Nephron (organoid): ENCODE data around the gene TRIM2.
A peak's percentile ranks its signal among the peaks of the same experiment; 100 is the strongest.

ENCODE experiments used
- H3K27ac Mint-ChIP-seq, 3 experiments: 2 replicates each; pipeline ENCODE4 v1.8.0; 2020; ENCODE audit warnings: mixed read lengths in 3 of 3, mild to moderate bottlenecking in 2 of 3, moderate library complexity in 1 of 3
- H3K27me3 Mint-ChIP-seq: 2 replicates; pipeline ENCODE4 v1.8.0; 2021; ENCODE audit warnings: low read depth, mild to moderate bottlenecking, moderate library complexity, mixed read lengths
- H3K36me3 Mint-ChIP-seq: 2 replicates; pipeline ENCODE4 v1.8.0; 2020; ENCODE audit warnings: low read depth, mixed read lengths
- H3K4me1 Mint-ChIP-seq: 2 replicates; pipeline ENCODE4 v1.8.0; 2020; ENCODE audit warnings: mixed read lengths
- H3K4me3 Mint-ChIP-seq, 3 experiments: 2 replicates each; pipeline ENCODE4 v1.8.0; 2020; ENCODE audit warnings: mild to moderate bottlenecking in 3 of 3, mixed read lengths in 3 of 3, moderate library complexity in 2 of 3
- H3K9me3 Mint-ChIP-seq: 2 replicates; pipeline ENCODE4 v1.8.0; 2020; ENCODE audit warnings: mixed read lengths
- TF ChIP-seq, protein P1 (sequence below), 3 experiments: fragments of 200-600 bp; sonication (generic); IDR thresholded peaks; one replicate each; pipeline ENCODE4 v1.5.0; 2021; ENCODE audit warnings: antibody characterized with exemption in 3 of 3; ENCODE audit not compliant: unreplicated experiment in 3 of 3

Gene TRIM2

DNA sequence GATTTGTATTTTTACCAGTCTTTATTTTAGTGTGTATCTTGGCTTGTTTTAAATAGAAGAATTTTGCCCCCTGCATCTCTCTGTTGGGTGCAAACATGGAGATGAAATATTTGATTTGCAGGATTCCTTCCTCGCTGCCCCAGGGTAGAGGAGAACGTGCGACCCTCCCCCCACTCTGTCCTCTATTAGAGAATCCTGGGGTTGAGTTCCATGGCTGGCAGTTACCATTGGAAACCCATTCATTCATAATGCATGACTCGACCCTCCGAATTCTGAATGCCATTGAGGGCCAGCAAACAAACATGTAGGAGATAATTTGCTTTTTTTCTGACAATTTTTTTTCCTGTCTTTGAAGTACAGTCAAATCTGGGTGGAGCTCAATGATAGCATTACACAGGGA, 53.7 kb downstream of the TRIM2 start:
- Mint-ChIP-seq H3K4me1 (peaks cover 16% of the 10 kb centered on the region), H3K36me3 (peaks cover 21% of the 10 kb centered on the region), H3K9me3 (peaks cover 3% of the 10 kb centered on the region), H3K27ac (no peak overlapping the region), H3K4me3 (no peak overlapping the region), H3K27me3 (no peaks in the 10 kb centered on the region)
- TF ChIP-seq, protein P1, sequence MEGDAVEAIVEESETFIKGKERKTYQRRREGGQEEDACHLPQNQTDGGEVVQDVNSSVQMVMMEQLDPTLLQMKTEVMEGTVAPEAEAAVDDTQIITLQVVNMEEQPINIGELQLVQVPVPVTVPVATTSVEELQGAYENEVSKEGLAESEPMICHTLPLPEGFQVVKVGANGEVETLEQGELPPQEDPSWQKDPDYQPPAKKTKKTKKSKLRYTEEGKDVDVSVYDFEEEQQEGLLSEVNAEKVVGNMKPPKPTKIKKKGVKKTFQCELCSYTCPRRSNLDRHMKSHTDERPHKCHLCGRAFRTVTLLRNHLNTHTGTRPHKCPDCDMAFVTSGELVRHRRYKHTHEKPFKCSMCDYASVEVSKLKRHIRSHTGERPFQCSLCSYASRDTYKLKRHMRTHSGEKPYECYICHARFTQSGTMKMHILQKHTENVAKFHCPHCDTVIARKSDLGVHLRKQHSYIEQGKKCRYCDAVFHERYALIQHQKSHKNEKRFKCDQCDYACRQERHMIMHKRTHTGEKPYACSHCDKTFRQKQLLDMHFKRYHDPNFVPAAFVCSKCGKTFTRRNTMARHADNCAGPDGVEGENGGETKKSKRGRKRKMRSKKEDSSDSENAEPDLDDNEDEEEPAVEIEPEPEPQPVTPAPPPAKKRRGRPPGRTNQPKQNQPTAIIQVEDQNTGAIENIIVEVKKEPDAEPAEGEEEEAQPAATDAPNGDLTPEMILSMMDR (IDR thresholded peaks at IDR 0.05; ENCODE audit: unreplicated experiment in 3 of 3): no peak

DNA sequence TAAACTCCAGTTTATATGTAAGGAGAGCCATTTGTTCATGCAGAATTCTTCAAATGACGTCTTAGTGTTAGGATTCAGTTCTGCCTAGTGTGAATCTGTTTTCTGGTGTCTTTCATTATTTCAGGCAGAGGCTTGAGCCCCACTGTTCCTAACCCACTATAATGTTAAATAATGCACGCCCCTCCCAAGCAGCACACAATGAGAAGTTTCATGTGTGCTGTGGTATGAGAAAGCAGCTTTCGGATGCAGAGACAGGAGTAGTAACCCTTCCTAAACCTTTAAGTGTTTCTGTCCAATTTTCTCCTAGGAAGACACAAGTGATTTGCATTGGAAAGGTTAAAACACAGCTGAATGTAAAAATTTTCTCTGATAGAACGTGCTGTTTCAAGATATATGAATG, 54.5 kb downstream of the TRIM2 start:
- peaks cover 3% of the 10 kb centered on the region for H3K9me3 Mint-ChIP-seq

DNA sequence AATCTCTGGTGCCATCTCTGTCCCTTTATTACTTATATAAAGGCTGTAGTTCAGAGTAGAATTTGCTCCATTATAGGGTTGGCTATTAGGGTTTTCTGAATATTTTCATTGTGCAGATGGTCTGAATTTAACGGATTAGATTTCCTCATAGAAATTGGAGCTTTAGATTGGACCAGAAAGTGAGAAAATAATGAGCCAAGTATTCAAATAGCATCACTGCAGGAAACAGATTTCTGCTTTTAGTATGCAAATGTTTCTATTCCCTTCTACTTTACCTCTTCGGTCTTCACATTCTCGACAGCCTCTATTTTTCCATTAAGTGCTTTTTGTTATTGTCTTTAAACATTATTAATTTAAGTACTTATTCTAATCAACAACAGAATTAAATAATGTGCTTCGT, 55.4 kb downstream of the TRIM2 start:
- no peaks in the 10 kb centered on the region for H3K27me3 Mint-ChIP-seq
- H3K36me3 Mint-ChIP-seq: peaks cover 22% of the 10 kb centered on the region
- TF ChIP-seq, protein P1 (IDR thresholded peaks at IDR 0.05; ENCODE audit: unreplicated experiment in 3 of 3): no peak
- peak overlapping the region in 2 of 3 experiments; percentile 44 to 62 for H3K27ac Mint-ChIP-seq
- H3K4me1 Mint-ChIP-seq: peaks cover 16% of the 10 kb centered on the region
- peaks cover 3% of the 10 kb centered on the region for H3K9me3 Mint-ChIP-seq
- no peak overlapping the region for H3K4me3 Mint-ChIP-seq

More for the DNA sequence above, 54.5 kb downstream of the TRIM2 start:
- Mint-ChIP-seq H3K4me3 (peak overlapping the region in 2 of 3 experiments; percentile 14 to 40), H3K27ac (no peak overlapping the region), H3K27me3 (no peaks in the 10 kb centered on the region), H3K36me3 (peaks cover 22% of the 10 kb centered on the region), H3K4me1 (peaks cover 16% of the 10 kb centered on the region)
- TF ChIP-seq, protein P1 (IDR thresholded peaks at IDR 0.05; ENCODE audit: unreplicated experiment in 3 of 3): no peak

DNA sequence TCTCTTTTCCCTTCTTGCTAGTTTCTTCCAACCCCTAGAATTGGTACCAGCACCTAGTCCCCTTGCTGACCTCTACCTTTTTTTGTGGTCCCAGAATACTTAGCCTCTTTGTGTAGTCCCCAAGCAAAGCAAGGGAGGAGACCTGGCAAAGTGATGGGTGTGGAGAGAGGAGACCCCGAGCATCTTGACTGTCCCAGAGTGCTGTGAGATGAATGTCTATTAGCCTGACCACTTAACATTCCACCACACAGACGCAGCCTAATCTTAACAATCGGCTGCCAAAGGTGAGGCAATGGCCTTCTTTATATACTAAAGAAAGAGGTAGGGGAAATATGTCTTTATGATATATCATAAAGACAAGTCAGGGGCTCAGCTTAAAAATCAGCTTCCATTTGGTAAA, 55.9 kb downstream of the TRIM2 start:
- Mint-ChIP-seq H3K36me3 (peaks cover 22% of the 10 kb centered on the region), H3K27ac (peak overlapping the region in 2 of 3 experiments; percentile 44 to 62), H3K27me3 (no peaks in the 10 kb centered on the region), H3K4me1 (peaks cover 16% of the 10 kb centered on the region), H3K9me3 (peaks cover 3% of the 10 kb centered on the region), H3K4me3 (peak overlapping the region in 1 of 3 experiments; percentile 75)
- TF ChIP-seq, protein P1 (IDR thresholded peaks at IDR 0.05; ENCODE audit: unreplicated experiment in 3 of 3): no peak

- H3K36me3 Mint-ChIP-seq: peaks cover 22% of the 10 kb centered on the region
- TF ChIP-seq, protein P1 (IDR thresholded peaks at IDR 0.05; ENCODE audit: unreplicated experiment in 3 of 3): no peak
- peaks cover 14% of the 10 kb centered on the region for H3K4me1 Mint-ChIP-seq
- H3K27me3 Mint-ChIP-seq: no peaks in the 10 kb centered on the region
- H3K4me3 Mint-ChIP-seq: no peak overlapping the region
- H3K27ac Mint-ChIP-seq: no peak overlapping the region
- peaks cover 3% of the 10 kb centered on the region for H3K9me3 Mint-ChIP-seq
Observed at GRCh38 chr4:153260553-153261300, 56.5 kb downstream of the TRIM2 start.

- Mint-ChIP-seq H3K4me1 (peaks cover 10% of the 10 kb centered on the region), H3K4me3 (no peak overlapping the region), H3K27me3 (no peaks in the 10 kb centered on the region), H3K9me3 (peaks cover 3% of the 10 kb centered on the region), H3K36me3 (peaks cover 22% of the 10 kb centered on the region), H3K27ac (no peak overlapping the region)
- TF ChIP-seq, protein P1 (IDR thresholded peaks at IDR 0.05; ENCODE audit: unreplicated experiment in 3 of 3): no peak
Observed at GRCh38 chr4:153261461-153261860, 57.2 kb downstream of the TRIM2 start.
